CD4-positive, alpha-beta T cell treated with Interferon gamma for 1 hour (primary cell): ENCODE measurements around the gene CCNG2.
A peak's percentile ranks its signal among the peaks of the same experiment; 100 is the strongest.

Experiments
- DNase-seq: peaks from one replicate; pipeline ENCODE4 v3.0.0-alpha.2; 2020

CCNG2 gene

DNA sequence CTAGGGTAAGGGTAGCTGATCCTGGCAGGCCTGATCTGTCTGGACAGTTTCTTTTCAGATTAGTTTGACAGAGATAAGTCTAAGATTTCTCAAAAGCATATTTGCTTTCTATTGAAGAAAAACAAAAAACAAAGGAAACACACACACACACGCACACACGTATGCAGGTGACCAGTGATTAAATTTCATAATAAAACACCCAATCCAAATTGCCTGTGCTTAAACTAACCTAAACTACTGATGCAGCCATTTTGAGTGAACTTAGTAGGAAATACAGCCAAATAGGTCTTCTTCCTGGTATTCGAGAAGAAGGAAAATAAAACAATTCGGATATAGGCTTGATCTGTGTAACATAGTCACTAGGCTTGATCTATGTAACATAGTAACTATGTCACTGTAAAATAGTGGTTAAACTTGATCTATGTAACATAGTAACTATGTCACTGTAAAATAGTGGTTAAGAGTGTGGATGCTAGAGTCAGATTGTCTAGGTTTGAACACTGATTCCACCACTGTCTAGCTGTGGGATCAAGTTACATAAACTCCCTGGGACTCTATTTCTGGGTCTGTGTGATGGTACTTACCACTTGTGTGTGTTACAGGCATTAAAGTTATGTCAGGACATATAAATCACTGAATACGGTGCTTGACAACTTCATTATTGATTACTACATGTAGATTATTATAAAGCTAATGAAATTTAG lies 9.8 kb upstream of the CCNG2 start:
- DNase-seq, result no peak

DNA sequence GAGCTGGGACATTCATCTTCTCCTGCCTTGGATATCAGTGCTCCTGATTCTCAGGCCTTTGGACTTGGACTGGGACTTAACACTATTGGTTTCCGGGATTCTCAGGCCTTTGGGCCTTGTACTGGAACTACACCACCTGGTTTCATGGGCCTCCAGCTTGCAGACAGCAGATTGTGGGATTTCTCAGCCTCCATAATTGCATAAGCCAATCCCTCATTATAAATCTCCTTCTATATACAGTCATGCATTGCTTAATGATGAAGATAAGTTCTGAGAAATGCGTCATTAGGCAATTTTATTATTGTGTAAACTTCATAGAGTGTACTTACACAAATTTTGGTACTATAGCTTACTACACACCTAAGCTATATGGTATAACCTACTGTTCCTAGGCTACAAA lies 8.9 kb upstream of the CCNG2 start:
- no peak for DNase-seq

DNA sequence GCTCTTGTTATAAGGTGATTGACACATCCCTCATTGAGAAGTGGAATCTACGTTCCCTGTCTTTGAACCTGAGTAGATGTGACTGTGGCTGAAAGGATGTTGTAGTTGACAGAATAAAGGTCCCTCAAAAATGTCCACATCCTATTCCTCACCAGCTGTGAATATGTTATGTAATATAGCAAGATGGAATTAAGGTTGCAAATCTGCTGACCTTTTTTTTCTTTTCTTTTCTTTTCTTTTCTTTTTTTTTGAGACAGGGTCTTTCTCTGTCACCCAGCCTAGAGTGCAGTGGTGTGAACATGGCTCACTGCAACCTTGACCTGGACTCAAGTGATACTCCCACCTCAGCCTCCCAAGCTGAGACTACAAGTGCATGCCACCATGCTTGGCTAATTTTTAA lies 7.2 kb upstream of the CCNG2 start:
- no peak for DNase-seq

DNA sequence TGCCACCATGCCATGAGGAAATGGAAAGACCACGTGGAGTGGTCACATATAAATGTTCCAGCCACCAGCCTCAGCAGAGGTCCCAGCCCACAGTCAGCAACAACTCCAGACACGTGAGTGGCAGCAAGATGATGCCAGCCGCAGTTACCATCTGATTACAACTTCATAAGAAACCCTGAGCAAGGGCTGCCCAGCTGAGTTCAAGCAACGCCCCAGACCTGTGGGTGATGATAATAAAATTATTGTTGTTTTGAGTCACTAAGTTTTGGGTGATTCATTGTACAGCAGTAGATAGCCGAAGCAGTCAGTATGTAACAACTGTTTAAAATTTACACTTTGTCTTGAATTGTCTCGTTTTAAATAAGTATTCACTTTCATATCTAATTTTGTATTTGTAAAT lies 5.8 kb upstream of the CCNG2 start:
- DNase-seq, result no peak

DNA sequence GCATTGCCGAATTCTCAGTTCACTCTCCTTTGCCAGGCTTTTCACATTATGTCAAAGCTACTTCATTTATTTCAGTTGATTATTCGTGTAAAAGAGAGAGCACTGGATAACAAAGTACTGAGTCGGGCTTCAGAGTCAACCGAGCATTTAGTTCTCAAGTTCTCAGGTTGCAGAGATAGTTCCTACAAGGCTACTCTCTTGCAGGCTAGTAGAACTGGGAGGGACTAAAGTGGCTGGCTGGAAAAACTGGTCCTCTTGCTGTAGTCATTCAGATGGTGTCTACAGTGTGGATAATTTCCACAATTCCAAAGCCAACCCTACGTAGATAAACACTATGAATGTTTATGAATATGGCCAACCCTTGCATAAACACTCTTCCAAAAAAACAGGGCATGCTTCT lies 4.6 kb upstream of the CCNG2 start:
- no peak for DNase-seq

DNA sequence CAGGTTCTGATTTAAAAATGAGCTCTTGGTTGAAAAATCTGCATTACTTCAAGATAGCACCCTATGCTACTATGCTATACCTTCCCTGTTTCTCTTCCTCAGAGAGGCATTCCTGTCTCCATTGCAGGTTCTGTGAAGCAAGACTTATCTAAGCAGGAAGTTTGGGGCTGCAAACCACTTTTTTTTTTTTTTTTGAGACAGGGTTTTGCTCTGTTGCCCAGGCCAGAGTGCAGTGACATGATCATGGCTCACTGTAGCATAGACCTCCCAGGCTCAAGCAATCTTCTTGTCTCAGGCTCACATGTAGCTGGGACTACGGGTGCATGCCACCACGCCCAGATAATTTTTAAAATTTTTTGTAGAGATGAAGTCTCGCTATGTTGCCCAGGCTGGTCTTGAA lies 4.0 kb upstream of the CCNG2 start:
- DNase-seq, result no peak

DNA sequence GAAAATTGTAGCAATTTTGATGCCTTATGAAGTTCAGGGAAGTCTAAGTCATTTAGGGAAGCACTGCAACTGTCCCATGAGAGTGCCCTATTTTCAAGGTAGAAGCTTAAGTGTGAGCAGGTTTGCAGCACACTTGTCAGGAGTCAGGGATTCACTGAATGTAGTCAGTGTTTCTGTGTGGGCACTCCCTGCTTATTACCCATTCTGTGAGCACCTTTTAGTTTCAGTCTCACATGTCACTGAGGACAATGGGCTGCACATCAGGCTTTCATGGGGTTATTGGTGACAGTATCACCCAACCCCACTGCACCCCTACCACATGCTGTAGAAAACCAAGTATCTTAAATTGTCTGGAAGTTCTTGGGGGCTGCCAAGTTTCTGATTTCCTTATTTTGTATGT lies 2.9 kb upstream of the CCNG2 start:
- DNase-seq, result no peak

DNA sequence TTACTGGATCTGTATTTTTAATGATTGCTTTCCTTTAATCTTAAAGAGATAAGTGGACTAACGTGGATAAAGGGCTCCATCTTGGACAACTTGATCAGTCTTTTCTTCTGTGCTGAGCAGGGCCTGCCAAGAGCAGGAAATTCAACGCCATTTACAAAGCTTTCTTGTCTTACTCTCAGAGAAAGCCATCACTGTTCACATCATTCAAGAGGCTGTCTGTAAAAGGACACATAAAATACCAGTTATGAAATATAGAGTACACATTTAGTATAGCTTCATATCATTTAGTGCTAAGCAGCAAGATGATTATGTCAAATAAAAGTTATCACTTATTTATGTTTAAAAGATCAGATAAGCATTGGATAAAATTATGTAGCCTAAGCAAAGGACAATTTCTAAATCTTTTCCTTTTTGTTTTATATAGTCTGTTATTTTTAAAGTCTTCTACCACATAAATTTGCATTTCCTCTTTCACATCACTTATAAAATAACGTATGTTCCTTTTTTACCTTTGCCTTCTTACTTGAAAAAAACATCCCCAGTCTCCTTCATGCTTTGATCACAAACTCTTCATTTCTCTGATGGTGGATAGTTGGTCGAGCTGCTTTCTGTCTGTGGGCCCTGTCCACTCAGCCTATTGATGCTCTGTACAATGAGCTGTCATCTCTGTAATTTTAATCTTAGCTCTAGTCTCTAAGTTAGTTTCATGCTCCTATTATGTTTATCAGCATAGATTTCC lies 2.1 kb upstream of the CCNG2 start:
- no peak for DNase-seq

DNA sequence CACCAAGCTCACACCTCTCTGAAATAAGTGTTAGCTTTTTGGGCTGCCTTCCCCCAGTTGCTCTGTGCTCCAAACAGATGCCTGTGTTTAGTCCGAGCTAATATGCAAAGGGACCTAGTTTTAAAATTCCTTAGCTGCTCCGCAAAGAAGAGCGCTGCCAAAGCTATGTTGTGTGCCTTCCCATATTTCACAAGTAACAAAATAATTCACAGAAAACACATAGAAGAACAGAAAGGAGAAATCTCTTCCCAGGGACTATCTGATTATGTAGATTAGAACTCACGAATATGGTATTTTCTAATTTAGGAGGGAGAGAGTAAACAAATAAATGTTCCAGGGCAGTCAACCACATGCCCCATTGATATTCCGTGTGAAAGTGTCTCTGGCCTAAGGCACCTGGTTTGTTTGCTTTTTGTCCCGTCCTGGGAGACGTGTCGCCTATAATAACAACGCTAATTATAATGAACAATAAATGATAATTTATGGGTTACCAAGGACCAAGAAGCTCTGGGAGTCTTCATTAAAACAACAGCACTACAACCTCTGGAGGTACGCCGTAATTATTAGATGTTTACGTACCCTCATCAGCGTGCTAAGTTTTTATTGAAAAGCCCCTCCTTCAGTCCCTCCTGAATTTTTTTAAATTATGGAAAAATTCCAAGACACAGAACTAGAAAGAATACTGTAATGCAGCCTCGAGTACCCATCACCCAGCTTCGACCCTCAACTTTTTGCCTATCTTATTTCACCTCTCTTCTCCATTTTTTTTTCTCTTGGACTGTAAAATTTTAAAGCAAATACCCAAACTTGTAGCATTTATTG lies 1.2 kb upstream of the CCNG2 start:
- no peak for DNase-seq

DNA sequence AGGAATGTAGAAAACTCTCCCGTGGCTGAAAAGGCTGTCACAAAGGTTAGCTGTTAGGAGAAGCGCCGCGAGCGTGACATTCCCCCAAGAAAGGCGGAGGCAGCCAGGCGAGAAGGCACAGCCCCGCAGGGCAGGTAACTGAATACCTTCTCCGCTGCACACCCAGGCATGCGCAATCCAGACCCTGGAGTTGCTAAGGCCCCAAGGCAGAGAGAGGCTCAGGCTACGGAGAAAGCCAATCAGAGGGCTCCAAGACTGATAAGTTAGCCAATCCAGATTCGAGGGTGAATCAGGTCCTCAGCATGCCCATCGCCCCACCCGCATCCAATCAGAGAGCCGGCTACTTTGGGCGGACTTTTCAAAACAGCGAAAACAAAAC lies 485 bp upstream of the CCNG2 start:
- DNase-seq, result peak; percentile 99

DNA sequence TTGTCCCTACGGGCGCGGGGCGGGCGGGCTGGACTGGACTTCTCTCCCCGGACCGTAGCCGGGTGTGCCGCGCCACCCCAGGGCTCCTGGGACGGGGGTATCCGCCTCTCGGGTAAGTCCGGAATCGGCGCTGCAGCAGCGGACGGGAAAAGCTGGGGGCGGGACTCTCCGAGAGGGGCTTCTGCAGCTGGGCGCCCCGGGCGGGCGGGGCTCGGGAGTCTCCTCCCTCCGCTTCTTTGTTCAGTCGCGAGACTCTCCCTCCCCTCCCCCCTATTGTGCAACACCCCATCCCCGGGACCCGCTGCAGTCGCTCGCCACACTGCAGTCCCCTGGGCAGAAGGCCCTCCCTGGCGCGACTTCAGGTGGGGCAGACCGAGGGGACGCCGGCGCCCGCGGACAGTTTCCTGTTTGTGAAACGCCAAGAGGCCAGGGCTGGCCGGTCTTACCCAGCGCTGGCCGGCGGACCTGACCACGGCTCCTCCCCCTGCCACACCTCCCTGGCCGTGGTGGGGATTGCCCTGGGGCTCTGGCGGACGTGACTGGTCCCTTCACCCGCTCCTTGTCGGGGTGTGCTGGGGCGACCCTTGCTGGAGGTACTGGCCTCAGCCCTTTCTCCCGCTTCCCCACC lies 966 bp downstream of the CCNG2 start:
- peak; percentile 77 for DNase-seq

DNA sequence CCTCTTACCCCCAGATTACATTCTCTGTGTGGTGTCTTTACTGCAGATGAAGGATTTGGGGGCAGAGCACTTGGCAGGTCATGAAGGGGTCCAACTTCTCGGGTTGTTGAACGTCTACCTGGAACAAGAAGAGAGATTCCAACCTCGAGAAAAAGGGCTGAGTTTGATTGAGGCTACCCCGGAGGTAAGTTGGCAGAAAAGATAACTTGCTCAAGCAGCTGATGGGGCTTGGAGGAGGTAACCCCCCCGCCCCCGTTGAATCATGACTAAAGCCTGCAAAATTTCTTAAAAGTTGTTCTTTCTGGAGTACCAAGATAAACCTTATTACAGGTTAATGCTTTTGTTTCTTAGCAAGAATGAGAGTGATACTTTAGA lies 1.5 kb downstream of the CCNG2 start:
- no peak for DNase-seq

DNA sequence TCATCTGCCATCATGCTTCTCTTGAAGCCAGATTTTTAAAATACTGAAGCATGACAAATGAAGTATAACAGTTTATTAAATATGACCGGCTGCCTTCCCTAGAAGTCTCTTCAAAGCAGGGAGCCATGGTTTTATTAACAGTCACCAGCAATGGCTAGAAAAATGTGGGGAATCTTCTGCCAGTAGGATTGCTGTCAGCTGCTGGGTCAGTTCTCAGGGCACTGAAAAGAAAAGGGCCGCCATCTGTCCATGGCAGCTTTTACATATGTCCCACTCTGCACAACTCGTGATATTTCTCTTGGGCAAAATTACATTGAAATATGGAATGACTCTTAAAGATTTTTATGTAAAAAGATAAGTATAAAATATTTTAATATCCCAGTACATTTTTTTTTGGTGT lies 2.8 kb downstream of the CCNG2 start:
- DNase-seq, result no peak

DNA sequence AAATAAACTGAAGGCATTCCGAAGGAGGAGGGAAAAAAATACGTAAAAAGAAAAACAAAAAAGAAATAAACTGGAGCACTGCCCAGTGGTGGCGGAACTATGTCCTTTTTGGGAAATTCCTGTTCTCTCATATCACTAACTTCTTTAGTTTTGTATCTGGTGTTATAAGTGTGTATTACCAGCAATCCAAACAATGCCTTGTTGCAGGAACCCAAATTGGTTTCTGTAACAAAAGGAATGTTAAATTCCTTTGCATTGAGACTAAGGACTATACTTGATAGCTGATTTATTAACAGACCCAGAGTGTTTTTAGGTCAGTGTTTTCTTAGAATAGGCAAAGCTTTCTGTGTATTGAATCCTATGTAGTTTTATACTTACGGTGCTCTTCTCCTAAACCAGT lies 6.6 kb downstream of the CCNG2 start:
- no peak for DNase-seq

DNA sequence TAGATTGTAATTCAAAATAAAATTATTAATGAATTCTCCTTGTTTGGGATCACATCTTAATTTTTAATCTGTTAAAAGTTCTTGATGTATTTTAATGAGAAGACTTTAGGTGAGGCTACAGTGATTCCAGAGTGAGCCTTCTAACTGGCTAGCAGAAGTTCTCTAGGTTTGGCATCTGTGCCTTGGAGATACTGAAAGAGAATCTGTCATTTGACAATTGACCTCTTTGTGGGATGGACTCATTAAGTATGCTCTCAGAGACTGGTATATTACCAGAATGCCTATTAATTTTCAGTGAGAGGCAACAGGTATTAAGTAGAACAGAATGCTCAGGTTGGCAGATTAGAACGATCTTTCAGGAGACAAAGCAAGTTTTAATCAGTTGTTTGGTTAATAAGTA lies 10.2 kb downstream of the CCNG2 start:
- DNase-seq, result no peak

DNA sequence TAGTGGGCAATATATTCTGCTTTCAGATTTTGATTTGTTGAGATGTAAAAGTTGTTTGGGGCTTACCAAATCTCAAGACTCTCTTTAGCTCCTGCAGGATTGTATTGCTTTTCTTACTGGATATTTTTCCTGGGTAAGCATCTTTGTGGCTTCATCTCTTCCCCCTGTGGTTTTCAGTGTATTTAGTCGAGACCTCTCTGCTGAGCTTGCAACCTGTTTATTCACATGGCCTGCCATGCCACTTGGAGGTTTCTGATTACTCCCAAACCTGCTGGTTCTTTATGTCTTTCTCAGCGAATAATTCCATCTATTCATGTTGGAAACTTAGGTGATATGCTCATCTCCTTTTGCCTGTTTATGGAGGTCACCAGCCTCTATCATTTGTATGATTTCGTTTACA lies 10.9 kb downstream of the CCNG2 start:
- no peak for DNase-seq

DNA sequence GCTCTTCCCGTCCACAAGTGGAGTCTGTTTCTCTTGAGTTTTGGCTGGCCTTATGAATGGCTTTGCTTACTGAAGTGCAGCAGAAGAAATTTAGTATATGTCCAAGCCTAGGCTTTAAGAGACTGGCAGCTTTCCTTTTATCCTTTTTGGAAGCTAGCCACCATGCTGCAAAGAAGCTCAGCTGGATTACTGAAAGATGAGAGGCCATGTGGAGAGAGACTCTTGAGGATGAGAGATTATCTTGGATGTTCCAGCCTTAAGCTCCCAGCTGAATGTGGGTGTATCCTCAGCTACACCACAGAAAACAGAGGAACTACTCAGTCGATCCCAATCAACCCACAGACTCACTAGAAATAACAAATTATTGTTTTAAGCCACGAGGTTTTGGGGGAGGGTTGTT lies 12.5 kb downstream of the CCNG2 start:
- DNase-seq, result no peak

DNA sequence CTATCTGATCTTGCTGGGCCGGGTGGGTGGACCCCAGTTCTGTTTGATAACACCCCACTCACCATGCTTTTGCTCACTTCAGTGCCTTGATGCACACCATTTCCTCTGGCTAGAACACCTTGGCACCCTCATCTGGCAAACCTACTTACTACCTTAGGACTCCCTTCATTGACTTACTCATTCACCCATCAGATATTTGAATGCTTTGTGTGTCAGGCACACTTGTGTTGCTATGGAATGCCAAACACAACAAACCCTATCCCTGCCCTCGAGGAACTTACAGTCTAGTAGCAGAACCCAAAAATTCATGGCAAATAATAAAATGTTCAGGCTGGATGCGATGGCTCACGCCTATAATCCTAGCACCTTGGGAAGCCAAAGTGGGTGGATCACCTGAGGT lies 13.9 kb downstream of the CCNG2 start:
- DNase-seq, result no peak

DNA sequence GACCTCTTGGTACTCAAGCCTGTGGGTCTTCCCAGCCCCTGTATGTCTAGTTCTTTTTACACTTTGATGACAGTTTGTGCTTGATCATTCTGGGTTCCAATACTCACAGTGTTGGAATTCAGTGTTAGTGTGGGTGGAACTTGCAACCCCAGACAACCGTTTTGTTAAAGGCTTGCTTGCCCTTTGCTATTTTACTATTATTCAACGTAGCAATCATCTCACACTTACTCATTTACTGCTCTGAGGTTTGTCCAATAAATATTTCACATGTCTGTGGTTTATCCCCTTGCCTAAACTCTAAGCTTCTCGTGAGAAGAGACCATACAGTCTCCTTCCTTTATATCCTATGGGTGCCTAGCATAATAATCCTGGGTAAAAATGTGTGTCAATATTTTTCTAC lies 15.3 kb downstream of the CCNG2 start:
- DNase-seq, result no peak

DNA sequence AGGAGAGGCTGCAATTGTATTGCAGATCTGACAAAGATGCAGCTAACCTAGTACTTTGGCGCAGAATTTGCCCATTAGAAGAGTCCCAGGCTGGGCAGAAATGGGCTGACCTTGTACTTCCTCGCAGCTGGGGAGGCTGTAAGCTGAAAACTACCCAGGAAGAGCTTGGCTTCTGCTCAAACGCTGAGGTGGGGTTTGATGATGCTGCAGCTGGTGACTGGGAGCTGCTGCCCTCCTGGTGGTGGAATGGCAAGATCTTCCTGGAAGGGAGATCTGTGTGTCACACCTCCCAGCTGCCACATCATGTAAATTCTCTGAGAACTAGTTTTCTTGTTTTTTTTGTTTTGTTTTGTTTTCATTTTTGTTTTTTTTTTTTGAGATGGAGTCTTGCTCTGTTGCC lies 17.4 kb downstream of the CCNG2 start:
- DNase-seq, result no peak

DNA sequence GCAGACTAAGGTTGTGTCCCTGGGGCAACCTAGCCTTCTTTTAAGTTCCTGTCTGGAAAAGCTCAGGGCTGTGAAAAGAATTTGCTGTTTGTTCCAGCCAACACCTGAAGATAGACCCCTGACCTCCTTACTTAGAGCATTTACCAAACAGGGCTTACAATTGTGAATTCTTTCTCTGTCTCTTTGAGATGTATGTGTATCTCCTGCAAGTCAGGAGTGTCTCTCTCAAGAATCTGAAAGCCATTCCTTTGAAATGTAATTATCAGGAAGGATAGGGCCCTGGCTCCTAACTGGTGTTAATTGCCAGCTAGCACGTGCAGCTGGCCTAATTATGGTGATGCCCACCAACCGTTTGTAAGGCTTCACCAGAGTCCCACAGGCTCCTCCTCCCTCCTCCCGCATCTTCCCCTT lies 18.2 kb downstream of the CCNG2 start:
- DNase-seq, result no peak

DNA sequence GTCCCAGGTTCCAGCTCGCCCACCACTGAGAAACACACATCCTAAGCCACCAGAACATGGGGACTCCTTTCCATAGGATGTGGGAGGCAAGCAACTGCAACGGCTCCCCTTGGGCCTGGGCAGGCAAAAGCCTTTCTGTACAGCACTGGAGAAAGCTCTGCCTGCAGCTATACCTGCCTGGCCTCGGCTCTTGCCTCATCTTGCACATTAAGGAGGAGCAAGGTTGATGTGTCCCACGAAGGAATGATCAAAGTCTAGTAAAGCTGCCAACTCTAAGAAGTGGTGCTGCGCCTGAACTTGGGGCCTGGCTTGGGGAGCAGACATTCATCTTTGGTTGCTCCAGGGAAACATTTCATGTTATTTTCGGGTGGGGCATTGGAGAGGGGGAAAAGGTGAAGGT lies 19.6 kb downstream of the CCNG2 start:
- no peak for DNase-seq

DNA sequence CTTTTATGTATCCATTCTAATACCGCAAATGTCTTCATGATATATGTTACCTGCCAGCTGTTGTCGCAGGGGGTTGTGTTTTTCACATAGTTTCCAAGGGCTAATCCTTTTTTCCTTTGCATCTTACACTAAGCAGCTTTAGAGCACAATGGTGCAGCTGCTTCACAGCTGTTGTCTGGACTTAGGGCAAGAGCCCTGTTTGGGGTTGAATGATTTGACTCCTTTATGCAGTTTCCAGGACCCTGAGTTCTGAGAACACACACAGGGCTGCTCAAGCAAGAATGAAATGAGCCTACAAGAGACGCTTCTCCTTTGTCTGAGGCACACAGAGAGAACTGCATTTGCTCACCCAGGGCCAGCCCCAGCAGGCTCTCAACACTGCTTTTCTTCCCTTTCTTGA lies 20.2 kb downstream of the CCNG2 start:
- no peak for DNase-seq

DNA sequence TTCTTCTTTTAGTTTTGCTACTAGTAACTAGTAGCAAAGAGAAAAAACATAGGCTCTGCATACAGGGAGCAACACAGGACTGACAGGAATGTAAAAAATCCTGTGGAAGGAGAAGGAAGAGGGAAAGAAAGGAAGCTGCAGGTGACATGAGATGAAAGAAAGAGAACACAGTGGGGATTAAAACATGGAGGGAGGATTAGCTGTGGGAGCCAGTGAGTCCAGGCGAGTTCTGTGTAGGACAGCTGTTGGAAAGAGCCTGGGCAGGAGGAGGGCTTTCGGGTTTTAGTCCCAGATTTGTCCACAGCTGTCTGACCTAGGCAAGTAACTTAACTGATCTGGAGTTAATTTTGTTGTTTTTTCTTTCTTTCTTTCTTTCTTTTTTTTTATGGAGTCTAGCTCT lies 21.6 kb downstream of the CCNG2 start:
- DNase-seq, result no peak
